HG03175 (cell line): ENCODE data around the gene ORC1.

ENCODE experiments used
- ATAC-seq: cut with Tn5 transposase; IDR thresholded peaks from one replicate; pipeline ENCODE4 v1.9.1; 2021; ENCODE audit warnings: mild to moderate bottlenecking, moderate library complexity; ENCODE audit not compliant: unreplicated experiment

ORC1 gene

DNA sequence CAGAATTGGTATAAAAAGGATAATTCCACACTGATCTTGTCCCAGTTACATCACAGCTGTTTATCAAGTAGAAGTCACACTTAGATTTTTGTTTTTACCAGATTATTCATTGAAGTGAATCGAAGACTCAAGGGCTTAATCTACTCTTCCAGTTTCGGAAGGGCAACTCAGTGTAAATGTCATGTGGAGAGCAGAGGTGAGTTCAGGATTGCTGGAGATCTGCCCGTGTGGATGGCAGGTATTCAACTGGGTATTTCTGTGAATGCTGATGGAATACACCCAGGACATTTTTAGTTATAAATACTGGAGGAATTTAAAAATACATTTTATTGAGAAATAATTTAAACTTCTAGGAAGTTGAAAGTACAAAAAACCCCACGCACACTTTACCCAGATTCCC lies 57.6 kb downstream of the ORC1 start:
- no peak for ATAC-seq

DNA sequence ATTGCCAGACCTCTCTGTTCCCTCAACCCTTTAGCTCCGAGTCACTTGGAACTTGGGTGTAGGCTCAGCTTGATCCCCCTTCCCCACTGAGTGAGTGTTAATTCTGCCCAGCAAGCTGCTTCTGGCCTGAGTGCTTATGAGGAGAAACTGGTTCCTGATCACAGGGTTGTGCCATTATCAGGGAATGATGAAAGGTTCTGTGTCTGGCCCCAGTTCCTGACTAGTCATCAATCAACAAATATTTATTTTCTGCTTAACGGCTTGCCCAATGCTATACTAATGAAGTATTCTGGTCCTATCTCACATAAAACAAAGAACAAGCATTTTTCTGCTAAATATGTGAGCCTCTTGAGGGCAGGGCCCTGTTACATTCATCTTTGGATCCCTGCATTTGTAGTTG lies 59.0 kb downstream of the ORC1 start:
- ATAC-seq: no peak

DNA sequence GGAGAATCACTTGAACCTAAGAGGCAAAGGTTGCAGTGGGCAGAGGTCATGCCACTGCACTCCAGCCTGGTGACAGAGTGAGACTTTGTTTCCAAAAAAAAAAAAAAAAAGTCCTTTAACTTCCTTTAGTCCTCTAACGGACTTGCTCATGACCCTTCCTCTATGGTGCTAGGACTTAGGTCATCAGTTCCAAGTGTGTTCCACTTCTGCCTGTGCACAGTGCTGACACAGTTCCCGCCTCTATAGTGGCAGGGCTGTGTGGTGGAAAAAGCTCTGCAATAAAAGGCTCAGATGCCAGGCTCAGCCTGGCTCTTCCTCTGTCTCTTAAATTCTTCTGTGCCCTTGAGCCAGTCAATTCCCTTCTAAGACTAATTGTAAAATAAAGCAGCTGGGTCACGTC lies 60.2 kb downstream of the ORC1 start:
- ATAC-seq: no peak

DNA sequence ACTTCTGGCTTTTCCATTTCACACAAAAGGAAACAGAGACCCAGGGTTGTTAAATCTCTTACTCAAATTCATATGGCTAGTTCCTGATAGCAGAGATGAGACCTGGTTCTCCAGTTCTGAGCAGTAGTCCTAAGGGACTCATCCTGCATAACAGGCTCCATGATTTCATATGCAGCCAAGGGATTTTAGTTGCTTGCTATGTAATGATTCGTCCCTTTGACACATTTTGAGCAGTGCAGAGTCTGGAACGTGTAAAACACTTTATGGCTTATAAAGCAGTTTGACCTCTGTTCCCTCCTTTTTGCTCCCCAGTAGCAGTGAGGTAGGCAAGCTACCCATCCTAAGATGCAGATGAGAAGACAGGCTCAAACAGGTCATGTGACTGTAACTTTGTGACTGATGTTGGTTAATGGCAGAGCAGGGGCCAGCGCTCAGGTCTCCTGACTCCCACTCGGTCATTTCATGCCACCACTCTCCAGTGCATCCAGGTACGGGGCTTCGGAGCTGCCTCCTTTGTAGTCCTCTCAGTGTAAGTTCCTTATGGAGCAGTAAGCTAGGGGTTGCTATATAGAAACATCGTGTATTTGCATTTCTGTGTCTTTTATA lies 62.5 kb downstream of the ORC1 start:
- ATAC-seq: no peak

DNA sequence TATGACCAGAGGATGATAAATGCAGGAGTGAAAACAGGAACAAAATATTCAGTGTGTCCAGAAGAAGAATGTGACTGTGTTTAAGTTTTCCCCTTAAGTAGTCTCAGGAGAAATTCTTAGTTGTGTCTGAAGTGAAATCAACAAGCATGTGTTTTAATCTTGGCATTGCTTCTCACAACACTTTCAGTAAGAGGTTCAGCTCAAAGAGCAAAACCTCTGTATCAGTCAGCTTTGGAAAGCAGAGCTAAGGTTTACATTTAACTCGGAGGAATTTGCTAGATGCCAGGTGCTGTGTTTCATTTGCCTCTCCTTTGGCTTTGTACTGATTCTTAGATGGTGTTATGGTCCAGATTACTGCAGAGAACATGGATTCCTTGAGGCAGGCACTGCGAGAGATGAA lies 66.8 kb downstream of the ORC1 start:
- no peak for ATAC-seq

DNA sequence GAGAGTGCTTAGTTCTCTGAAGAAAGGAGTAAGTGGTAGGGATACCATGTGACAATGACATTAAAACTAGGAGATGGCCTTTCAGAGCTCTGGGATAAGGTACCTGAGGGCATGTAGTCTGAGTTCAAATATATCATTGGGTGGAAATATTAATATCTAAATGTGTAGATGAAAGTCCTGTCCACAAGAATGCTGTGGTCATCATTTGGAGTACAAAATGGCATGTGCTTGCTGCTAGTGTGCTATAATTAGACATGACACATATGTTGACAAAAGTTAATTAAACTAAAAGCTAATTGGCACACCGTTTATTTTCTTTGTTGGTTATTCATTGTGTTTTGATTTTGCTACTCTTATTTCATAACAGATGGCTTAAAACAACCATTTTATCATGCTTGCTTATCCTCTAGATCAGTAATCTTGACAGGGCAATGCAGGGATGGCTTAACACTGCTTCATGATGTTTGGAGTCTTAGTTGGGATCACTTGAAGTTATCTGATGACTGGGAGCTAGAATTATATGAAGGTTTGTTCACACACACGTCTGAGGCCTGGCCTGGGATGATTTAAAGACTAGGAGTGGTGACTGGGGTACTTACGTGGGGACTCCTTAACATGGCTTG lies 69.2 kb downstream of the ORC1 start:
- no peak for ATAC-seq

DNA sequence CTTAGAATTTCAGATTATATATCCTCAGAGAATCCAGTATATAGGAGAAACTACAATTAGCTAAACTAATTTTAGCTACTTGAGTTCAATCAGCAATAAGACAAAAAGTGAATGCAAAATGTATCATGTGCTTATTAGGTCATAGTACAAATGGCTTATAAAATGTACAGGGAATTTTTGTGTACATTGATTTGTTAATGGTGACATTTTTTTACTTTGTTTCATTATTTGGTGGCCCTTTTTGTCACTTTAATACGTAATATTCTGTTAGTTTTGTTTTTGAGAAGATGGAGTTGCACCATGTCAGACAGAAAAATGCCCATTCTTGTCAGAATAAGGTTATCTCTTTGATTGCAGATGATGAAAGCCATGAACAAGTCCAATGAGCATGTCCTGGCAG lies 71.8 kb downstream of the ORC1 start:
- ATAC-seq: no peak

DNA sequence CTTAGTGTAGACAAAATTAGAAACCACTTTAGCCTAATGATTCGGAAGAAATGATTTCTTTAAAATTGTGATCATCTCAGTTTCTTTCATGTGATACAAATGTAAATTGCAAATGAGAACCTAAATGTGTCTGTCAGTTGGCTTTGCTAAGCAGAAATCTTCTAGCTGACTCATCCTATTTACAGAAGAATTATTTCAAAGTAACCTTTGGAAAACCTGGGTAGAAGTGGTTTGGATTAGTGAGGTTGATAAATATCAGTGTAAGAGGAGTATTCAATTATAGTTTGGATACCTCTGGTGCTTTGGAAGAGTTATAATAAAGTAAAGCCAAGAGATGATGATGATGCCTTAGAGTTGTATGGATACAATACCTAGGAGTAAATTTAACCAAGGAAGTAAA lies 75.6 kb downstream of the ORC1 start:
- ATAC-seq: no peak

DNA sequence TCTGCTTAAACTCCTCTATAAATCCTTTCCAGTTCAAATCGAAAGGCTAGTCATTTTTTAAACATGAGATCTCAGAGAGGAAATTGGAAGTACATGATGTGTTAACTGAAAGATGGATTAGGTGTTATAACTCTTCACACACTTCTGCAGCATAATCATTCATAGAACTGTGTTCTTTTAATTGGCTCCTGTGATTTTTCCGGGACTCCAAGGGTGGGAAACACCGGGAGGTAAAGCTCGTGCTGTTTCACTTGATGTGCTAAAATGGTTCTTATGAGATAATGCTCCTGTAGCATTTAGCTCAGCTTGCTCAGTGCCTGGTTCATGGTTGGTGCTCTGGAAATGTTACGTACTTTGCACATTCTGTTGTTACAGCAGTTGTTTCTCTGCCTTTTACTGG lies 78.4 kb downstream of the ORC1 start:
- no peak for ATAC-seq

DNA sequence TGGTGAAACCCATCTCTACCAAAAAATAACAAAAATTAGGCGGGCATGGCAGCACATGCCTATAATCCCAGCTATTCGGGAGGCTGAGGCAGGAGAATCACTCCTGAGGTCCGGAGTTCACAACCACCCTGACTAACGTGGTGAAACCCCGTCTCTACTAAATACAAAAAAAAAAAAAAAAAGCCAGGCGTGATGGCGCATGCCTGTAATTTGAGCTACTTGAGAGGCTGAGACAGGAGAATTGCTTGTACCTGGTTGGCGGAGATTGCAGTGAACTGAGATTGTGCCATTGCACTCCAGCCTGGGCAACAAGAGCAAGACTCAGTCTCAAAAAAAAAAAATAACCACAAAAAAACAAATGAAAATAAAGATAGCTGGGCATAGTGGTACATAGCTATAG lies 80.5 kb downstream of the ORC1 start:
- ATAC-seq: no peak
